HG02623 (cell line): ENCODE data around the gene NSG1.

ENCODE experiments used
- ATAC-seq: cut with Tn5 transposase; IDR thresholded peaks from one replicate; pipeline ENCODE4 v1.9.1; 2021; ENCODE audit warnings: moderate library complexity; ENCODE audit not compliant: unreplicated experiment

NSG1 gene

DNA sequence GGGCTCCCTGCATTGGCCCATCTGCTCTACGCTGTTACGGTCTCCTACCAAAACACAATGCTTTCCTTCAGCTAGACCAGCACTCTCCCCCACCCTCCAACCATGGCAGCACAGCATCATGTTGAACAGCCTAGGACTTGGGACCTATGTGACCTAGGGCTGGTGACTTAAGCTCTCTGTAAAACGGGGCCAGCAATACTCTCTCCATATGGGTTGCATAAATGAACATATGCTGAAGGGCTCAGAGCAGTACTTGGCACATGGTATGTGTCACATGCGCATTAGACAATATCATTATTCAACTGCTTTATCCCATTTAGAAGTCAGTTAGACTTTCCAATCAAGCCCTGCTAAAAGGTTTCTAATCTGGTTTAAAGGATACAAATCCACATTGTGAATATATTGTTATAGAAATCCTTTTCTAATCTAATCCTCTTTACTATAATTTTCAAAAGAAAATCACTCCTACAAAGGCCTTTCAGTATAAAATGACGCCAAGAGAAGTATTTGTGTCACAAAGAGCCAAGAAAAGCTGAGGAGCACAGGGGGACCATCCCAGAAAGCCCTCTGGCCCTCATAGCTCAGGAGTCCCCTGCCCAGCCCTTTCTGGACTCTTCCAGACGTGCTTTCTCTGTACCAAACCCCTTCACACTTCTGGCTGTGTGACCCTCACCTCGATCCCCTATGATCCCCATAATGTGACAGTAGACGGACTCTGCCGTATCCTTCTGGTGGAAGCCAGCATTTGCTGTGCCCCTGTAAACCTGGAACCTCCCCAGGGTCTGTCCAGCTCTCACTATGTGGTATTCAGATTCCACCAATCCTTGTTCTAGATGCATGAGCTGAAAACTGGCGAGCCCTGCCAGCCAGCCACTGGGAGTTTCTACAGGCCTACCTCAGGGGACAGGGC, 42.3 kb downstream of the NSG1 start:
- no peak for ATAC-seq

DNA sequence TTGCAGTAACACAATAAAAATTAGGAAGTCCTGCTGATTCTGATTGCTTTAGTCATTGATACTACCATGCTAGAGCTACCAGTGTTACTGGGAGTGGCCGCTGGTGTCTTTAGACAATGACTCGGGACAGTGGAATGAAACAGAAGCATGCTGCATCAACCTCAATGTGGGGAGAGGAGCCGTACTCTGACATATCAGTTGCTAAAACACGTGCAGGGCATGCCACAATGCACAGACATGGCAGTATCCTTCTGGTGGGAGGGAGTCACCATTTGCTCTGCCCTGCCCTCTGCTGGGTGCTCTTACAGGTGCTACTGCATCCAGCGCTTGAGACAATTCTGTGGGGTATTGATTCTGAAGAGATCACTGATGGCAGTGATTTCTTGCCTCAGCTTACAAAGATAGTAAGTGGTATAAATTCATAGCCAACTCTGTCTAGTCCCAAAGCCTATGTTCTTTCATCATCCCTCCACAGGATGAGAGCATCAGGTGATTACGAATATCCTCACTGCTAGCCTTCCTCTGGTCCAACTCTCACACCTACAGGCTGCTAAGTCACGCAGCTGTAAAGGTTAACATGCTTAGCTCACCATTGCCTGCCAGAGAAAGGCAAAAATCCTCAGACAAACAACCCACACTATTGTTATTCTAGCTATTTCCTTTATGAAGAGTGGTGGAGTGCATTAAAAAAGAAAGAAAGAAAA, 43.7 kb downstream of the NSG1 start:
- ATAC-seq: peak; percentile 75

DNA sequence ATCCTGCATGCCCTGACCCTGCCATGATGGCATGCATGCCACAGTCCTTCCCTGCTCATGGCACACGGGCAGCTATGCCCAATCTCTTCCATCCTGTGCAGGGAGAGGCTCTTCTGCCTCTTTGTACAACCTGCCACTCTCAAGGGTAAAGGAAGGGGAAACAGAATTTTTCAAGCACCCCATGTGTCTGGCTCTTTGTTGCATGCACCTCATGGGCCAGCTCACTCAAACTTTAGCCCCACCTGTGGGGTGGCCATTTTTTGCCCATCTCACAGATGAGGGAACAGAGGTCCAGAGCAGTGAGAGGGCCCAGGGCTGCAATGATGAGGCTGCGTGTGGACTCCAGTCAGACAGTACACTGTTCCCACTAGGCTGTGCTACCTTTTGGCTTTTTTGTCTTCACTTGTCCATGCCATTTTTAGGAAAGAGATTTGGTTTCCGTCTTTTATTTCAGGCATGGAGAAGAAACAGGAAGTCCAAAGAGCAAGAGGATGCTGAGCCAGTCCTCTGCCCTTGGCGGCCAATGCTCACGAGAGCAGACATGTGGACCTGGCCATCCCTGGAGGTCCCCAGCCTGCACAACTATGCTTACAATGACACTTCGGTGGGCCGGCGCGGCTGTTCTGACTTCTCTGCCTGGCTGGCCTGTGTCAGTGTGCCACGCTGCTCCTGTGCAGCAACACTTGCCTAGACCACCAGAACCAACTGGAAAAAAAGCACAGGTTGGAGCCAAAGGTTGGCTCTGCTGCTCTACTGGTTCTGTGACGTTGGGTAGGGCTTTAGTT, 45.6 kb downstream of the NSG1 start:
- no peak for ATAC-seq

DNA sequence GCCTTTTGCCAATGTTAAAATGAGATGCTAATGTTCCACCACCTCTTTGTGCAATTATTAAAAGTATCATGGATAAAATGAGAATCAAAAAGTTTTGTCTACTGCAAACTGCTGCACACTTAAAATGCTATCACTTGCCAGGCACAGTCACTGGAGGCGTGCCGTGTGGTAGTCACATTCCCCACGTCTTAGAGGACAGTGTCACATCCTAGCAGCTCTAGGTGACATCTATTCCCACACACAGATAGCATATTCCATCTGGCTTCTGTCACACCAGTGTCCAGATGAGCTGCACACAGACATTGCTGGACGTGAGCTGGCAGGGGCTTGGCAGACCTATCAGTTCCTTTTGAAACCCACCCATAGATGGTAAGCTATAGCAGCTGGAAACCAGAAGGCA, 47.0 kb downstream of the NSG1 start:
- ATAC-seq: no peak

DNA sequence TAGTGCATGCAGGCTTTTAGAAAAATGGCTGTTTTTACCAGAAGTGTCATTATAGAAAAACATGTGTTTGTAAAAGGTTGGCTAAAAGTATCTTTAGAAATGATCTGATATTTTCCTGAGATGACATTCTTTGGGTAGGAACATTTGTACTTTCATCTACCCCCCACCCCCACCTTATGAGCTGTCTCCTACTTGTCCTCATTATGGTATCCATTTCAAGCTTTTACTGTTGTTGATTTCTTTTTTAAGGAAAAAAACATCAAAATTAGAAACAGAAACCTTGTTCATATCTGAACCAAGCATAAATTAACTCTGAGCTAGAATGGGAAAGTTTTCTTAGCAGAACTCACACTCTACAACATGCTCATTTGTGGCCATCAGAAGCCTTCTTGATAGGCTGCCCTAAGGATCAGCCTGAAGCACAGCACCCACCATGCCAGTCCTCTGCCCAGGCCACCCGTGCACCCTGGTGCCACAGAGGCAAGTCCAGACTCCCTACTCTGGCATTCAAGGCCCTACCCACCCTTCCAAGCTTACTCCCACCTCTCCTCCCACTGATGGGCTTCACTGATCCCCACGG, 49.4 kb downstream of the NSG1 start:
- ATAC-seq: no peak

DNA sequence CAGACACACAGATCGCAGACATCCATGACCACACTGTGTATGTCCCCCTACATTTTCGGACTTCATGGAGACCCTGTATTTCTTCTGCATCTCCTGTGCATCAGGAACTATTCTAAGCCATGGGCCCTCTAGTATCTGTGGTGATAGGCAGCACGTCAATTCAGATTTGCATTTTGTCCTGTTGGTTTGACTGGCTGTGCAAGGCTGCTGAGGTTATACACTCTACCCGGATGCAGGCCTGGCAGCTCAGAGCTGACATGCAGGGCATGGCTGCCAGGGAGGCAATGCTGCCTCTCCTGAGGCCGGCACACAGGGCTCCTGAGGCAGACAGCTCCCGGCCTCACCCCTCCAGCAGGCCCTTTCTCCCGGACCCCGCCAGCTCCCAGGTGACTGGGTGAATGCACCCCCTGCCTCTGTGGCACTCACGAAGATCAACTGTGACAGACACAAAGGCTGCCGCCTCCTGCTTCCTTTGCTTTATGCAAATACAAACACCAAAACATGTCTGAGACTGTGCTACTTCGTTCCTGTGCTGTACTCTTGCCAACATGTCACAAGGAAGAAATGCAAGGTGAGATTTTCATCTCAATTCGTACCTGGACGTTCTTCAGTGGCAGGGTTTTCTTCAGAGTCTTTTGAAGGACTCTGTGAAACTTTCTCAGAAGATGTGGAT, 51.0 kb downstream of the NSG1 start:
- no peak for ATAC-seq

DNA sequence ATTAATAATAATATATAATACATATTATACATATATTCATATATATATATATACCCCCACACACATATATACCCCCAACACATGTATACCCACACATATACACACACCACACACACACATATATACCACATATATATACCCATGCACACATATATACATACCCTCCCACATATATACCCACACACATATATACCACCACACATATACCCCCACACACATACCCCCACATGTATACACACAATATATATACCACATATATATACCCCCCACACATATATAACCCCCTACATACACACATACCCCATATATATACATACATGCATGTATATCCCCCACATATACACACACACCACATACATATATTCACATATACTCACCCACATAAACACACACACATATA, 52.0 kb downstream of the NSG1 start:
- ATAC-seq: no peak

DNA sequence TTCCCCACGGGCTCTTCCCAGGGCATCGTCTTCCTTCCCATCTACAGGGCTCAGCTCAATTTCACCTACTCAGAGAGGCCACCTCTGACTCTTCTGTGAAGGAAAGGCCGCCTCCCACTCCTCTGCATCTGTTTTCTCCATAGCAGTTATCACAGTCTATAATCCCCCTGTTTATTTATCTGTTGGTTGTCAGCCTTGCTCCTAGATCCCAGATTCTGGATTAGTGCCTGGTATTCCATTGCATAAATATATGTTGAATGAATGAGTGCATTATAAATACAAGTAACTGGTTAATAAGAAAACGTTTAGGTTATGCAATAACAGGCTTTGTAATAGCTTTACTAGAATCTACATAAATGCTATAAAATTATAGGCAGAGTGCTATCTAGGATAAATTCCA, 52.9 kb downstream of the NSG1 start:
- ATAC-seq: no peak

DNA sequence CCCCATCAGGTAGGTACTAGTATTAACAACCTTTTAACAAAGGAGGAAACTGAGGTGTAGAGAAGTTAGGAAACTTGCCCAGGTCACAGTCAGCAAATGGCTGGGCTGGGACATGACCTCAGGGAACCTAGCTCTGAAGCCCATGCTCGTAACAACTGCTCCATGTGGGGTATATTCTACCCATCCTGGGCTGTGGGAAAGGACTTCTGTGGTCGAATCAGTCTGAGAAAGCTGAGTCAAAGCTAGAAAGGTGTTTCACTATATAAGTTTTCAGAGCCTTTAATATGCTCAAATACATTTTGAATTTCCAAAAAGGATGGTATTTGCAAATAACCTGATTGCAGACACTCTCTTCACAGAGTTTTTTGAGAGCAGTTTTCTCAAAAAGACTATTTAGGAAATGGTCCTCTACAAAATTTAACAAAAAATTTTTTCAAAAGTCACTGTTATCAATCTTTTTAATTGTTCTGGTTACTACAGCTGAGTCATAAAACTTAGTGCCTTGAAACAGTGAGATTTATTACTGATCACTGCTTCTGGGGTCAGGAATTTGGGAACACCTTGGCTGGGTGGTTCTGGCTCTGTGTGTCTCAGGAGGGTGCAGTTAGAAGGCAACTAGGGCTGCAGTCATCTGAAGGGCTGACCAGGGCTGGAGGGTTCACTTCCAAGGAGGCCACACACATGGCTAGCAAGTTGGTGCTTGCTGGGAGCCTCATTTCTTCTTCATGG, 53.6 kb downstream of the NSG1 start:
- ATAC-seq: no peak

DNA sequence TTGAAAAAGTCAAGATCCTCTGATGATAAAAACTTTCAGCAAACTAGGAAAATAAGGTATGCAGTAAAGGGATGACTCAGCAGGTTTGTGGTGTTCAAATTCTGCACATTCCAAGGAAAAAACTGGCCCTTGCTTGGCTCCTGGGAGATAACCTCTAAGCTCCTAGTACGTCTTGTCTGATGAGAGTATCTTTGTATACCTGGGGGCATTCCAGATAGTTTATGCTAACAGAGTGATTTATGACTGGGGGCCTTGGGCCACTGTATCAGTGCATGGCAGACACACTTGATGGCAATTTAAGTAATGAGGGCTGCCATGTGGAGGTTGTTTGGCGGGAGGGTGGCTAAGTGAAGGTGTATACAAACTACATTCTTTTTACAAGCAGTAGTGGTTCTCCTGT, 56.9 kb downstream of the NSG1 start:
- no peak for ATAC-seq

DNA sequence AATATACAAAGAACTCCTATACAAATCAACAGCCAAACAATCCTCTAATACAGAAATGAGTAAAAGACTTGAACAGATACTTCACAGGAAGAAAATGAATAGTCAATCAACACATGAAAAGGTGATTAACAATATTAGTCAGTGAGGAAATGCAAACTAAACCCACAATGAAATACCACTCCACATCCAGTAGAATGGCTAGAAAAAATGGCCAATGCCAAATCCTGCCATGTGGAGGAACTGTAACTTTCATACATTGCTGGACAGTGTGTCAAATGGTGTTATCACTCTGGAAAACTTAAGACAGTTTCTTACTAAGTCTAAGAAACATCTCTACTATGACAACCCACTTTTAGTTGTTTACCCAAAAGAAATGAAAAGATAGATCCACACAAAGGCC, 59.5 kb downstream of the NSG1 start:
- no peak for ATAC-seq

DNA sequence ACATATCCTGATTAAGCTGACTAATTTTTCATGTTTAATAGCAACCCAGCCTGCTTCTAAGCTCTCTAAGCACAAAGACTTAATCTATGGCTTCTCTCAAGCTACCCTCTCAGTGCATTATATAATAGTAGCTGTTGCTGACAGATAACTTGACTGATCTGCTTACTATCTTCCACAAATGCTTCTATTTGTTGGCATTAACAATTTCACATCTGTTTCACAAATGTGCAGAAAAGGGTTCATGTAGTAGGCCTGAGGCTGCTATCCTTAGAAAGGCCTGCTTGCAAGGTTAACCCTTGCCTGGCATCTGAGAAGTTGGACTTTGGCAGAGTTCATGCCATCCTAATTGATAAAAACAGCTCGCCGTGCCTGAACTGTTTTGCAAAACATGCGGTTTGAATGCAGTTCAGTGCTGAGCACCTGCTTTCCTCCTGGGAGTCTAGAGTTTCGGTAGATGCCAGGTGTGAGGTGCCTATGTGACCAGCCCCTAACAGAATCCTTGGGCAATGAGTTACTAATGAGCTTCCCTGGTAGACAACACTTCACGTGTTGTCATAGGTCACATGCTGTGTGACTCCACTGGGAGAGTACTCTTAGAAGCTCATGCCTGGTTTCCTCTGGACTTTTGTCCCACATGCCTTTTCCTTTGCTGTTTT, 68.4 kb downstream of the NSG1 start:
- ATAC-seq: peak; percentile 78

DNA sequence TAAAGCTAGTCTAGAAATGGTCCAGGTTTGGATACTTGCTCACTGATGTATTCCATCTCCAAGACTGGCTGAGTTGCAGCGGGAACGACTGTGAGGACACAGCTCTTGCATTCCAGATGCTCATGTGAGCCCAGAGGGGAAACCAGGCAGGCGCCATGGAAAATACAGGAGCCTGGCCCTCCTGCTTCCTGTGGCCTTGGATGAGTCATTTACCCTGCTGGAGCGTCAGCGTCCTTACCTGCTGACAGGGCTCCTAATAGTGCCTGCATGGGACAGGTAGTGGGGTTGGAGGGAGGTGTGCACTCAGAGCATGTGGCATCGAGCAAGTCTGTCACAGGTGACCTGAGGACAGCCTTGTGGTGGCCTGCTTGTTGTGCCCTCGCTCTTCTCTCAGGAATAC, 69.4 kb downstream of the NSG1 start:
- ATAC-seq: no peak

DNA sequence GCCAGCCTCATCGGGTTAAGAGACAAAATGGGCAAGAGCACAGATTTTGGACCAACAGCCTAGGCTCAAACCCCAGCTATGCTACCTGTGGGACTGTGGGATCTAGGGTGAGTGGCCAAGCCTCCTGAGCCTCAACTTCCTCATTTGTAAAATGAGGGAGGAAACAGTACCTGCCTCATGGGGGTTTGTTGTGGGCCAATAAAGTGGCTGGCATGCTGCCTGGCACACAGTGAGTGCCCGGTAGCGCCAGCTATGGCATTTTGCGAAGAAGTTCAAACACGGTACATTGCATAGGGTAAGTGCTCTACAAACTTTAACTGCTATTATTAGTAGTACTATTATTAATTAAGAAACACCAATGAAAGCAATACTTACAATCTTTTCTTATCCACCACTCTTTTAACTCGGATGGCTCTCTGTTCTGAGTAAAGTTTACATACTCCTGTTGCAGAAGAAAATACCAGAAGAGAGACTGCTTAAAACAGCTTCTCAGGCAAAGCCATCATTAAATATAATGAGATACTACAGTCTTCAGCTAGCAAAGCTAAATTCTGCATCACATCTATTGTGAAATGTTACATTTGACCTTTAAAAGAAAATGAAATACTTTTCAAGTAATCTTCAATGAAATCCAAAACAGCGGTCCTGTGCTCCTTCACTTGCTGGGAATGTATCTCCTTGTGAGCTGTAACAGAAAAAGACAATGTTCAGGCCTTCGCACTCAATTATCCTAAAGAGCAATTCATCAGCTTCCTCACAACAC, 70.1 kb downstream of the NSG1 start:
- no peak for ATAC-seq

DNA sequence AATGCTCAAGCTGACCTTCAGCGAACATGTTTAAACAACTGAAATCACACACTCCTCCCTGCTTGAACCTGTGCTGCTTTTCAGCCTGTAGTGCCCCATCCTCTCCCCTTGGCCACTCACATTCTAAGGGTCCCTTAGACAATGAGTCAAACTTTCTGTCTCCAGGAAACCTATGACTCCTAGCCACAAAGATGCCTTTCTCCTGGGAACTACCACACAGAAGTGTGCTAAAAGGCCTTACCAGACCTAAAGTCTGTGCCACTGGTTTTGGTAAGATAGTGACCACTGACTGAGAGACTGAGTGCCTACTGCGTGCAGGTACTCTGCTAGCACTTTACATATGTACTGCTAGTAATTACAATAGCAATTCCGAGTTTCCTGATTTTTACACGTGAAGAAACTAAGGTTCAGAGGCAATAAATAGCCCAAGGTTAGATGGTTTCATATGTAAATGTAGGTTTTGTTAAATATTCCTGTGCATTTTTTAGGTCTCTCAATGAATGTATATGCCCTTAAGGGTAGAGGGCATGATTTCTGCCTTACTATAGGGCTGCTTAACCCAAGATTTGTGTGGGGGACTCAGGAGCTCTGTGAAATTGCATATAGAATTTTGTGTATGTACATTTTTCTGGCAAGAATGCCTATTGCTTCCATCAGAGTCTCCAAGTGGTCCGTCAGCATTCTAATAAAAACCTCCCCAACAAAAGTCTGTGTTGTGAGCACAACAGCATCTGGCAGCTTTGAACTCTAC, 71.1 kb downstream of the NSG1 start:
- no peak for ATAC-seq

DNA sequence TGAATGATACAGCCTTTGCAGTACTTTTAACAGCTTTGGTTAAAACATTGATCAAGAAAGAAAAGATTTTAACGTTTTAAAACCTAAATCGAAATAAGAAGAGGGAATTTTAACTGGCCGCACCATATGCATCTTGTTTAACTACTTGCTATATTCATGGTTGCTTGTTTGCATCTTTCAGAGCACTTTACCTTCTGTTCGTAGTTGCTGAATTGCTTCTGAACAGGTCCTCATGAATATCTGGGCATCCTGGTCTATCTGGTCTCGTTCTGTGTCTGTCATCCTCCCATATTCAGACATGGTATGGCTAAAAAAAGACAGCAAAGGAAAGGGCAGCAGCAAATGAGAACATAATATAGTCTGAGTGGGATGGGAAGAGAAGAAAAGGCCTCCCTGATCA, 72.3 kb downstream of the NSG1 start:
- ATAC-seq: no peak

DNA sequence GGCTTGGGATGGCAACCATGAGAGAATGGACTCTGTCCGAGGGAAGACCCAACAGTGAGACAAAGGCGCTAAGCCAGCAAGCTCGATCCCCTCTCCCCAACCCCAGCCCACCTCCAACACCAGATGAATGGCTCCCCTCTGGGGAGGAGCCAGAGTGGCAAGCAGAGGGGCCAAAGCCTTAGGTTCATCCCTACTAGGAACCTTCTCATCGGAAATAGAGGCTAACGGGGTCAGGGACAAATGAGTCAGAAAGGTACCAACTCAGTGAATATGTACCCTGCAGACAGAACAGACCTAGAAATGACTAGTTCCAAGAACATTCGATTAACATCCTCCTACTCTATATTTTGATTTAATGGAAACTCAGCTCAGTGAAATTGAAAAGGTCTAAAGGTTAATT, 73.9 kb downstream of the NSG1 start:
- ATAC-seq: no peak

DNA sequence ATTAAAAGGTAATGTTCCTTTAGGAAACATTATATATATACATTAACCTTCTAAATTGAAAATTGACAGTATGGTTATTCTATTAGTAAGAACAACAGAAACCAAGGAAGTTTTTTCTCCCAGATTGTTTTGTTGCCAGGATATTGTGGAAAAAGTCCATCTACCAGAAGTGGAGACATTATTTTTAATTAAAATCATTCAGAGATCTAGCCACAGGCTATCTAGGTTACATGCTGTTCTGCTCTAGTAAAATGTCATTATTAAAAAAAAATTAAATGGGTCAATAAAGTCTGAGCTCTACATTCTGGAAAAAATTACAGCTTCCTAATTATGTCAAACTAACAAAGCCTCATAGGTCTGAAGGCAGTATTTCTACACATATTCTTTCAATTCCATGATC, 74.3 kb downstream of the NSG1 start:
- ATAC-seq: no peak
